Thyroid gland (tissue), 4 donors: ENCODE results near the gene ZIC1. TPM values are rescaled to one million over a fixed set of nuclear protein-coding genes. Genes with fewer than 3 reads are reported as not detected.

Source experiments
- DNase-seq, 2 donors: peaks; one replicate each; pipeline ENCODE4 v3.0.0-alpha.2; 2019
- H3K27ac ChIP-seq, 3 donors: fragments of 200-600 bp; sonication (generic); 1 replicate in 2 of 3; 2 replicates in 1 of 3; pipeline ENCODE4 v1.5.1; 2016 to 2019; ENCODE audit warnings: mild to moderate bottlenecking in 1 of 3, moderate library complexity in 1 of 3
- H3K27me3 ChIP-seq: fragments of 200-600 bp; sonication (generic); one replicate; pipeline ENCODE4 v1.5.1; 2019
- H3K36me3 ChIP-seq, 2 donors: fragments of 200-600 bp; sonication (generic); one replicate each; pipeline ENCODE4 v1.5.1; 2016 to 2019
- H3K4me1 ChIP-seq, 2 donors: fragments of 200-600 bp; sonication (generic); one replicate each; pipeline ENCODE4 v1.5.1; 2017 to 2019
- H3K4me3 ChIP-seq, 3 donors: fragments of 200-600 bp; sonication (generic); replicated peaks in 1 of 3; 1 replicate in 2 of 3; 2 replicates in 1 of 3; pipeline ENCODE4 v1.5.1; 2016; ENCODE audit warnings: mild to moderate bottlenecking in 1 of 3
- H3K9me3 ChIP-seq: fragments of 200-600 bp; sonication (generic); one replicate; pipeline ENCODE4 v1.5.1; 2017
- CTCF ChIP-seq, 6 experiments: fragments of 200-600 bp in 3 of 6; fragments of 450-650 bp in 3 of 6; sonication (generic) in 3 of 6; IDR thresholded peaks; one replicate each; pipeline ENCODE4 v1.5.1; 2016 to 2019; ENCODE audit warnings: antibody characterized with exemption in 6 of 6, mild to moderate bottlenecking in 2 of 6, inconsistent platforms in 1 of 6, moderate library complexity in 1 of 6
- POLR2A ChIP-seq, 2 donors: fragments of 450-650 bp; IDR thresholded peaks; one replicate each; pipeline ENCODE4 v1.6.1; 2017; ENCODE audit warnings: antibody characterized with exemption in 2 of 2, mild to moderate bottlenecking in 2 of 2, moderate library complexity in 1 of 2
- WGBS, 2 donors: methylation state at CpG; one replicate each; pipeline ENCODE4 v1.1.5; 2017; 5-methylcytosine and 5-hydroxymethylcytosine counted together
- intact Hi-C: fragments of 100-400 bp; cut with DNase I; formaldehyde crosslinking; loops from one replicate; pipeline ENCODE4 v1.15.1; 2023
- total RNA-seq, 4 donors: library from RNA; depleted of rRNA; stranded (reverse); fragments of >200 nt; gene quantifications; one replicate each; pipeline ENCODE4 v1.2.3, GENCODE V29; 2016

The ZIC1 gene
- total RNA-seq, 4 donors from 2014 or later = not detected

GRCh38 chr3:147385059-147386012 is 23.8 kb upstream of the ZIC1 start:
- no peaks in the 10 kb centered on the region for H3K9me3 ChIP-seq

GRCh38 chr3:147387291-147387884 is 21.8 kb upstream of the ZIC1 start:
- Histone ChIP-seq H3K4me3 (no peak overlapping the region), H3K27ac (no peak overlapping the region), H3K36me3 (no peaks in the 10 kb centered on the region), H3K9me3 (no peaks in the 10 kb centered on the region), H3K4me1 (peaks cover 0 to 7% of the 10 kb centered on the region in 2 donors), H3K27me3 (peaks cover 53% of the 10 kb centered on the region)
- 4 to 10% methylated on average over 10 of the region's 10 CpGs for WGBS, 2 donors
- no peak for TF ChIP-seq CTCF (IDR thresholded peaks at IDR 0.05)
- no peak for TF ChIP-seq POLR2A (IDR thresholded peaks at IDR 0.05)
- no peak for DNase-seq
- intact Hi-C loops = no loop called here

More at GRCh38 chr3:147385059-147386012, 23.8 kb upstream of the ZIC1 start:
- Histone ChIP-seq H3K36me3 (no peaks in the 10 kb centered on the region), H3K27me3 (peaks cover 34% of the 10 kb centered on the region), H3K4me1 (no peaks in the 10 kb centered on the region), H3K4me3 (no peak overlapping the region), H3K27ac (no peak overlapping the region)
- intact Hi-C loops = no loop called here
- 11 to 16% methylated on average over 21 to 23 of the region's 23 CpGs for WGBS, 2 donors
- TF ChIP-seq POLR2A (IDR thresholded peaks at IDR 0.05) (no peak), CTCF (IDR thresholded peaks at IDR 0.05) (no peak)
- no peak for DNase-seq

GRCh38 chr3:147387885-147388699 is 21.1 kb upstream of the ZIC1 start:
- intact Hi-C loops = no loop called here
- TF ChIP-seq POLR2A (IDR thresholded peaks at IDR 0.05) (no peak), CTCF (IDR thresholded peaks at IDR 0.05) (no peak)
- WGBS, 2 donors = 8% methylated on average over 36 of the region's 36 CpGs
- Histone ChIP-seq H3K4me1 (peaks cover 0 to 13% of the 10 kb centered on the region in 2 donors), H3K4me3 (no peak overlapping the region), H3K36me3 (no peaks in the 10 kb centered on the region), H3K27ac (no peak overlapping the region), H3K27me3 (peaks cover 54% of the 10 kb centered on the region), H3K9me3 (no peaks in the 10 kb centered on the region)
- no peak for DNase-seq

- Histone ChIP-seq H3K4me1 (peaks cover 5 to 21% of the 10 kb centered on the region in 2 donors), H3K4me3 (no peak overlapping the region), H3K9me3 (no peaks in the 10 kb centered on the region), H3K27ac (no peak overlapping the region), H3K27me3 (peaks cover 54% of the 10 kb centered on the region), H3K36me3 (no peaks in the 10 kb centered on the region)
- no peak for DNase-seq
- intact Hi-C loops = no loop called here
- 9 to 10% methylated on average over 25 of the region's 25 CpGs for WGBS, 2 donors
- TF ChIP-seq CTCF (IDR thresholded peaks at IDR 0.05) = no peak
- TF ChIP-seq POLR2A (IDR thresholded peaks at IDR 0.05) = no peak
These were observed 20.2 kb upstream of the ZIC1 start for GRCh38 chr3:147388700-147389580.
